Measurements from ENCODE around the gene LENG1. TPM values are rescaled to one million over a fixed set of nuclear protein-coding genes. Genes with fewer than 3 reads are reported as not detected.
"Not testable (repeated sequence)": the region's sequence is repeated elsewhere in the genome, so short reads cannot be mapped to it uniquely, and the experiment has no call there.

LENG1 gene
- polyA plus RNA-seq, 1 donor from 2014 or later, result 17.0 TPM

DNA sequence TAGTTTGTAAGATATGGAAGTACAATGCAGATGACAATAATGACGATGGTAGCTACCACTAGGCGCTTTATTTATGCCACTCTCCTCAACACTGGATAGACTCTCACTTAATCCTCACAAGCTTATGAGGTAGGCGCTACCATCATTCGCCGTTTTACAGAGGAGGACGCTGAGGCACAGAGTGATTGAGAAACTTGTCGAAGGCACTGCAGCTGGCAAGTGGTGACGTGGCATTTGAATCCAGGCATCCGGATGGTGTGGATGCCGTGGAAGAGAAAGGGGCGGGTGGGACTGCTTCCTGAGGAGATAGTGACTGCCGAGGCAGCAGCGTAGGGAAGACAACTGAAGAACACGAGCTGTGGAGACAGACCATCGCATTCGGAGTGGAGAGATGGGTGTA, 39.9 kb upstream of the LENG1 start:
- TF ChIP-seq SMC3 (conservative IDR thresholded peaks at IDR 0.05; ENCODE audit: poor library complexity), result no peak
- no peak for TF ChIP-seq EP300 (conservative IDR thresholded peaks at IDR 0.05; ENCODE audit: poor library complexity, severe bottlenecking)
- no peak for TF ChIP-seq TAF1 (IDR thresholded peaks at IDR 0.05; ENCODE audit: low read depth)
- no peak for TF ChIP-seq RAD21 (conservative IDR thresholded peaks at IDR 0.05)
- peaks cover 35% of the 10 kb centered on the region for H3K79me2 ChIP-seq (replicated peaks; ENCODE audit: insufficient read depth, low read length)
- no peaks in the 10 kb centered on the region for H3K9me2 ChIP-seq (ENCODE audit: insufficient read depth, low read length)
- H3F3A ChIP-seq (ENCODE audit: insufficient read depth, low read length, poor library complexity, severe bottlenecking), result no peaks in the 10 kb centered on the region
- no peaks in the 10 kb centered on the region for H3K36me3 ChIP-seq (ENCODE audit: insufficient read depth, low read length)
- H3K9me3 ChIP-seq (ENCODE audit: low read length), result no peaks in the 10 kb centered on the region
- no peaks in the 10 kb centered on the region for H3K27me3 ChIP-seq (ENCODE audit: insufficient read depth, low read depth, low read length)
- no peak overlapping the region for H2AFZ ChIP-seq (ENCODE audit: low read depth, low read length)
- H3K4me2 ChIP-seq (ENCODE audit: low read length), result no peak overlapping the region
- no peak overlapping the region for H3K4me3 ChIP-seq (ENCODE audit: low read length)
- H3K27ac ChIP-seq (ENCODE audit: low read length), result no peak overlapping the region
- peaks cover under 1% of the 10 kb centered on the region for H4K20me1 ChIP-seq (ENCODE audit: insufficient read depth)
- no peak overlapping the region for H3K9ac ChIP-seq (ENCODE audit: low read length)

DNA sequence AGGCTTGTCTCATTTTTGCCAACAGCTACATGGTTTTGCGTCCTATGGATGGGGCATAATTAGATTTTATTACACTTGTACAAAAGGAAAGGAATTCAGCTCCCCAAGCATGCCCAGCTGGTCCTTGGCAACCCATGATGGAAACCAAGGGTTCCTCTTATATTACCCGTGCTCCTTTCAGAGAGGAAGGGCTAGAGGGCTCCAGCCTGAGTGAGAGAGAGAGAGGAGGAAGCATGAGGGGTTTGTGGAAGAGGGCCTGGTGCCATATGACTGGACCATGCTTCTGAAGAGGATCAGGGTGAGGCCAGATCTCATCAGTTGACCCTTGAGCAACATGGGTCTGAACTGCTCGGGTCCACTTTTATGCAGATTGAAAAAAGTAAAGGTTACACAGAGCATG, 37.6 kb upstream of the LENG1 start:
- no peaks in the 10 kb centered on the region for H3F3A ChIP-seq (ENCODE audit: insufficient read depth, low read length, poor library complexity, severe bottlenecking)
- no peaks in the 10 kb centered on the region for H3K27me3 ChIP-seq (ENCODE audit: insufficient read depth, low read depth, low read length)
- H4K20me1 ChIP-seq (ENCODE audit: insufficient read depth), result no peaks in the 10 kb centered on the region
- H3K36me3 ChIP-seq (ENCODE audit: insufficient read depth, low read length), result no peaks in the 10 kb centered on the region
- H3K4me2 ChIP-seq (ENCODE audit: low read length), result no peak overlapping the region
- no peak overlapping the region for H3K27ac ChIP-seq (ENCODE audit: low read length)
- no peaks in the 10 kb centered on the region for H3K9me3 ChIP-seq (ENCODE audit: low read length)
- H2AFZ ChIP-seq (ENCODE audit: low read depth, low read length), result no peak overlapping the region
- no peak overlapping the region for H3K4me3 ChIP-seq (ENCODE audit: low read length)
- H3K79me2 ChIP-seq (replicated peaks; ENCODE audit: insufficient read depth, low read length), result peaks cover 16% of the 10 kb centered on the region
- H3K9me2 ChIP-seq (ENCODE audit: insufficient read depth, low read length), result no peaks in the 10 kb centered on the region
- H3K9ac ChIP-seq (ENCODE audit: low read length), result no peak overlapping the region
- TF ChIP-seq RAD21 (conservative IDR thresholded peaks at IDR 0.05) (no peak), TAF1 (IDR thresholded peaks at IDR 0.05; ENCODE audit: low read depth) (no peak)

DNA sequence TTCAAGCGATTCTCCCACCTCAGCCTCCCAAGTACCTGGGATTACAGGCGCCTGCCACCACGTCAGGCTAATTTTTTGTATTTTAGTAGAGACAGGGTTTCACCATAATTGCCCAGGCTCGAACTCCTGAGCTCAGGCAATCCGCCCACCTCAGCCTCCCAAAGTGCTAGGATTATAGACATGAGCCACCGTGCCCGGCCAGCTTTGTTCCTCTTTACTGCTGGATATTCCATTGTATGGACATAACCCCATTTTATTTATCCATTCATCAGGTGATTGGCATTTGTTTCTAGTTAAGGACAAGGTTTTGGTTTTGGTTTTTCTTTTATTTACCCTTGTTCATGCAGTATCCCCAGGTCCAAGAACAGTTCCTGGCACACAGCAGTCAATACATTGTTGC, 37.0 kb upstream of the LENG1 start:
- Histone ChIP-seq H4K20me1 (ENCODE audit: insufficient read depth) (no peaks in the 10 kb centered on the region), H3K9me2 (ENCODE audit: insufficient read depth, low read length) (no peaks in the 10 kb centered on the region), H3F3A (ENCODE audit: insufficient read depth, low read length, poor library complexity, severe bottlenecking) (no peaks in the 10 kb centered on the region), H3K27ac (ENCODE audit: low read length) (no peak overlapping the region), H2AFZ (ENCODE audit: low read depth, low read length) (no peak overlapping the region), H3K79me2 (replicated peaks; ENCODE audit: insufficient read depth, low read length) (peaks cover 13% of the 10 kb centered on the region), H3K9me3 (ENCODE audit: low read length) (no peaks in the 10 kb centered on the region), H3K4me3 (ENCODE audit: low read length) (no peak overlapping the region), H3K27me3 (ENCODE audit: insufficient read depth, low read depth, low read length) (no peaks in the 10 kb centered on the region), H3K36me3 (ENCODE audit: insufficient read depth, low read length) (no peaks in the 10 kb centered on the region), H3K4me2 (ENCODE audit: low read length) (no peak overlapping the region), H3K9ac (ENCODE audit: low read length) (no peak overlapping the region)
- TF ChIP-seq TAF1 (IDR thresholded peaks at IDR 0.05; ENCODE audit: low read depth), result no peak
- no peak for TF ChIP-seq MXI1 (conservative IDR thresholded peaks at IDR 0.05; ENCODE audit: poor library complexity, severe bottlenecking)
- TF ChIP-seq SMC3 (conservative IDR thresholded peaks at IDR 0.05; ENCODE audit: poor library complexity), result no peak
- TF ChIP-seq, protein P1, sequence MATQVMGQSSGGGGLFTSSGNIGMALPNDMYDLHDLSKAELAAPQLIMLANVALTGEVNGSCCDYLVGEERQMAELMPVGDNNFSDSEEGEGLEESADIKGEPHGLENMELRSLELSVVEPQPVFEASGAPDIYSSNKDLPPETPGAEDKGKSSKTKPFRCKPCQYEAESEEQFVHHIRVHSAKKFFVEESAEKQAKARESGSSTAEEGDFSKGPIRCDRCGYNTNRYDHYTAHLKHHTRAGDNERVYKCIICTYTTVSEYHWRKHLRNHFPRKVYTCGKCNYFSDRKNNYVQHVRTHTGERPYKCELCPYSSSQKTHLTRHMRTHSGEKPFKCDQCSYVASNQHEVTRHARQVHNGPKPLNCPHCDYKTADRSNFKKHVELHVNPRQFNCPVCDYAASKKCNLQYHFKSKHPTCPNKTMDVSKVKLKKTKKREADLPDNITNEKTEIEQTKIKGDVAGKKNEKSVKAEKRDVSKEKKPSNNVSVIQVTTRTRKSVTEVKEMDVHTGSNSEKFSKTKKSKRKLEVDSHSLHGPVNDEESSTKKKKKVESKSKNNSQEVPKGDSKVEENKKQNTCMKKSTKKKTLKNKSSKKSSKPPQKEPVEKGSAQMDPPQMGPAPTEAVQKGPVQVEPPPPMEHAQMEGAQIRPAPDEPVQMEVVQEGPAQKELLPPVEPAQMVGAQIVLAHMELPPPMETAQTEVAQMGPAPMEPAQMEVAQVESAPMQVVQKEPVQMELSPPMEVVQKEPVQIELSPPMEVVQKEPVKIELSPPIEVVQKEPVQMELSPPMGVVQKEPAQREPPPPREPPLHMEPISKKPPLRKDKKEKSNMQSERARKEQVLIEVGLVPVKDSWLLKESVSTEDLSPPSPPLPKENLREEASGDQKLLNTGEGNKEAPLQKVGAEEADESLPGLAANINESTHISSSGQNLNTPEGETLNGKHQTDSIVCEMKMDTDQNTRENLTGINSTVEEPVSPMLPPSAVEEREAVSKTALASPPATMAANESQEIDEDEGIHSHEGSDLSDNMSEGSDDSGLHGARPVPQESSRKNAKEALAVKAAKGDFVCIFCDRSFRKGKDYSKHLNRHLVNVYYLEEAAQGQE (IDR thresholded peaks at IDR 0.05; ENCODE audit: borderline replicate concordance), result no peak
- TF ChIP-seq EZH2 (IDR thresholded peaks at IDR 0.05; ENCODE audit: borderline replicate concordance, insufficient read depth, low read length, poor library complexity, severe bottlenecking), result no peak
- TF ChIP-seq RAD21 (conservative IDR thresholded peaks at IDR 0.05), result no peak
- no peak for TF ChIP-seq EP300 (conservative IDR thresholded peaks at IDR 0.05; ENCODE audit: poor library complexity, severe bottlenecking)
- no peak for TF ChIP-seq POLR2AphosphoS5 (IDR thresholded peaks at IDR 0.05)
- TF ChIP-seq, protein P2, sequence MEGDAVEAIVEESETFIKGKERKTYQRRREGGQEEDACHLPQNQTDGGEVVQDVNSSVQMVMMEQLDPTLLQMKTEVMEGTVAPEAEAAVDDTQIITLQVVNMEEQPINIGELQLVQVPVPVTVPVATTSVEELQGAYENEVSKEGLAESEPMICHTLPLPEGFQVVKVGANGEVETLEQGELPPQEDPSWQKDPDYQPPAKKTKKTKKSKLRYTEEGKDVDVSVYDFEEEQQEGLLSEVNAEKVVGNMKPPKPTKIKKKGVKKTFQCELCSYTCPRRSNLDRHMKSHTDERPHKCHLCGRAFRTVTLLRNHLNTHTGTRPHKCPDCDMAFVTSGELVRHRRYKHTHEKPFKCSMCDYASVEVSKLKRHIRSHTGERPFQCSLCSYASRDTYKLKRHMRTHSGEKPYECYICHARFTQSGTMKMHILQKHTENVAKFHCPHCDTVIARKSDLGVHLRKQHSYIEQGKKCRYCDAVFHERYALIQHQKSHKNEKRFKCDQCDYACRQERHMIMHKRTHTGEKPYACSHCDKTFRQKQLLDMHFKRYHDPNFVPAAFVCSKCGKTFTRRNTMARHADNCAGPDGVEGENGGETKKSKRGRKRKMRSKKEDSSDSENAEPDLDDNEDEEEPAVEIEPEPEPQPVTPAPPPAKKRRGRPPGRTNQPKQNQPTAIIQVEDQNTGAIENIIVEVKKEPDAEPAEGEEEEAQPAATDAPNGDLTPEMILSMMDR (IDR thresholded peaks at IDR 0.05; ENCODE audit: poor library complexity, severe bottlenecking), result no peak

DNA sequence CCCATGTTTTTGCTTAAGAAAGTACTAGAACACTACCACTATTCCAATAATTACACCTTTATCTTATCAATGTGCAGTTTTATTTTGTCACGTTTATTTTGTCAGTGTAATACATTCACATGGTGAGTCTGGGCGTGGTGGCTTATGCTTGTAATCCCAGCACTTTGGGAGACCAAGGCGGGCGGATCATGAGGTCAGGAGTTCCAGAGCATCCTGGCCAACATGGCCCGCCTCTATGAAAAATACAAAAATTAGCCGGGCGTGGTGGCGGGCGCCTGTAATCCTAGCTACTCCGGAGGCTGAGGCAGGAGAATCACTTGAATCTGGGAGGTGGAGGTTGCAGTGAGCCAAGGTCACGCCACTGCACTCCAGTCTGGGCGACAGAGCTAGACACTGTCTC, 34.9 kb upstream of the LENG1 start:
- not testable (repeated sequence) for H2AFZ ChIP-seq (ENCODE audit: low read depth, low read length); H3K4me2 ChIP-seq (ENCODE audit: low read length); H3K79me2 ChIP-seq (replicated peaks; ENCODE audit: insufficient read depth, low read length); H3K36me3 ChIP-seq (ENCODE audit: insufficient read depth, low read length); H4K20me1 ChIP-seq (ENCODE audit: insufficient read depth); H3K4me3 ChIP-seq (ENCODE audit: low read length); H3K27ac ChIP-seq (ENCODE audit: low read length); H3K27me3 ChIP-seq (ENCODE audit: insufficient read depth, low read depth, low read length); H3F3A ChIP-seq (ENCODE audit: insufficient read depth, low read length, poor library complexity, severe bottlenecking); H3K9me2 ChIP-seq (ENCODE audit: insufficient read depth, low read length); H3K9me3 ChIP-seq (ENCODE audit: low read length); H3K9ac ChIP-seq (ENCODE audit: low read length)

Measured in neural cell (in vitro differentiated cells).